Suprapubic skin (tissue), 4 donors: ENCODE measurements around the gene SECTM1. TPM values are rescaled to one million over a fixed set of nuclear protein-coding genes. Genes with fewer than 3 reads are reported as not detected.

Experiments
- DNase-seq, 2 donors: peaks; one replicate each; pipeline ENCODE4 v3.0.0-alpha.2; 2019; ENCODE audit warnings: low spot score in 2 of 2
- H3K27ac ChIP-seq: fragments of 200-600 bp; sonication (generic); one replicate; pipeline ENCODE4 v1.5.1; 2019
- H3K27me3 ChIP-seq: fragments of 200-600 bp; sonication (generic); one replicate; pipeline ENCODE4 v1.5.1; 2019
- H3K36me3 ChIP-seq: fragments of 200-600 bp; sonication (generic); one replicate; pipeline ENCODE4 v1.5.1; 2019
- H3K4me1 ChIP-seq: fragments of 200-600 bp; sonication (generic); one replicate; pipeline ENCODE4 v1.5.1; 2019
- H3K4me3 ChIP-seq: fragments of 200-600 bp; sonication (generic); one replicate; pipeline ENCODE4 v1.5.1; 2019; ENCODE audit warnings: mild to moderate bottlenecking
- H3K9me3 ChIP-seq: fragments of 200-600 bp; sonication (generic); one replicate; pipeline ENCODE4 v1.5.1; 2019
- CTCF ChIP-seq, 2 donors: fragments of 200-600 bp in 1 of 2; fragments of 450-650 bp in 1 of 2; sonication (generic) in 1 of 2; IDR thresholded peaks; one replicate each; pipeline ENCODE4 v1.5.1; 2016 to 2019; ENCODE audit warnings: antibody characterized with exemption in 2 of 2, mild to moderate bottlenecking in 1 of 2, moderate library complexity in 1 of 2
- EP300 ChIP-seq: sonication (generic); formaldehyde crosslinking; IDR thresholded peaks from one replicate; pipeline ENCODE4 v1.6.1; 2017; ENCODE audit warnings: antibody characterized with exemption
- POLR2A ChIP-seq, 2 donors: fragments of 450-650 bp; IDR thresholded peaks; one replicate each; pipeline ENCODE4 v1.6.1; 2017; ENCODE audit warnings: antibody characterized with exemption in 2 of 2, mild to moderate bottlenecking in 2 of 2, moderate library complexity in 2 of 2
- POLR2AphosphoS5 ChIP-seq, 3 donors: sonication (generic); formaldehyde crosslinking; IDR thresholded peaks; one replicate each; pipeline ENCODE4 v1.6.1; 2017; ENCODE audit warnings: antibody characterized with exemption in 3 of 3
- WGBS: methylation state at CpG from one replicate; pipeline ENCODE4 v1.1.5; 2018; 5-methylcytosine and 5-hydroxymethylcytosine counted together
- total RNA-seq, 4 donors: library from RNA; depleted of rRNA; stranded (reverse); fragments of >200 nt; gene quantifications; one replicate each; pipeline ENCODE4 v1.1.0, GENCODE V29; 2016

SECTM1 gene
- total RNA-seq, 4 donors from 2014 or later = 9.5 to 37.8 (median 16.6) TPM

GRCh38 chr17:82302991-82303943 lies 30.3 kb downstream of the SECTM1 start:
- 76% methylated on average over 10 of the region's 35 CpGs for WGBS
- DNase-seq = no peak
- no peak overlapping the region for H3K27ac ChIP-seq

GRCh38 chr17:82302568-82302963 lies 31.0 kb downstream of the SECTM1 start:
- DNase-seq = no peak
- Histone ChIP-seq H3K4me1 (peaks cover 36% of the 10 kb centered on the region), H3K27me3 (no peaks in the 10 kb centered on the region), H3K4me3 (no peak overlapping the region), H3K9me3 (no peaks in the 10 kb centered on the region), H3K36me3 (no peaks in the 10 kb centered on the region), H3K27ac (no peak overlapping the region)
- 91% methylated on average over 12 of the region's 15 CpGs for WGBS
- TF ChIP-seq CTCF (IDR thresholded peaks at IDR 0.05) = no peak
- no peak for TF ChIP-seq POLR2A (IDR thresholded peaks at IDR 0.05)
- no peak for TF ChIP-seq POLR2AphosphoS5 (IDR thresholded peaks at IDR 0.05)
- TF ChIP-seq EP300 = no peak

More at GRCh38 chr17:82302991-82303943, 30.3 kb downstream of the SECTM1 start:
- H3K4me1 ChIP-seq = peaks cover 29% of the 10 kb centered on the region
- TF ChIP-seq POLR2A (IDR thresholded peaks at IDR 0.05) = no peak
- no peak for TF ChIP-seq CTCF (IDR thresholded peaks at IDR 0.05)
- TF ChIP-seq POLR2AphosphoS5 (IDR thresholded peaks at IDR 0.05) = no peak
- no peaks in the 10 kb centered on the region for H3K9me3 ChIP-seq
- H3K36me3 ChIP-seq = no peaks in the 10 kb centered on the region
- H3K27me3 ChIP-seq = no peaks in the 10 kb centered on the region
- no peak overlapping the region for H3K4me3 ChIP-seq

GRCh38 chr17:82301916-82302567 lies 31.5 kb downstream of the SECTM1 start:
- no peaks in the 10 kb centered on the region for H3K27me3 ChIP-seq
- H3K36me3 ChIP-seq = no peaks in the 10 kb centered on the region
- H3K4me3 ChIP-seq = no peak overlapping the region
- H3K4me1 ChIP-seq = peaks cover 41% of the 10 kb centered on the region
- no peak for TF ChIP-seq EP300
- TF ChIP-seq POLR2AphosphoS5 (IDR thresholded peaks at IDR 0.05) = no peak
- TF ChIP-seq CTCF (IDR thresholded peaks at IDR 0.05) = no peak
- TF ChIP-seq POLR2A (IDR thresholded peaks at IDR 0.05) = no peak
- no peaks in the 10 kb centered on the region for H3K9me3 ChIP-seq
- no peak overlapping the region for H3K27ac ChIP-seq
- WGBS = 50% methylated on average over 15 of the region's 23 CpGs
- DNase-seq = no peak

GRCh38 chr17:82301300-82301915 lies 32.2 kb downstream of the SECTM1 start:
- no peak for TF ChIP-seq POLR2AphosphoS5 (IDR thresholded peaks at IDR 0.05)
- no peak for TF ChIP-seq EP300
- TF ChIP-seq CTCF (IDR thresholded peaks at IDR 0.05) = no peak
- TF ChIP-seq POLR2A (IDR thresholded peaks at IDR 0.05) = no peak
- H3K27me3 ChIP-seq = no peaks in the 10 kb centered on the region
- H3K36me3 ChIP-seq = no peaks in the 10 kb centered on the region
- H3K4me1 ChIP-seq = peaks cover 47% of the 10 kb centered on the region
- no peaks in the 10 kb centered on the region for H3K9me3 ChIP-seq
- WGBS = 91% methylated on average over 8 of the region's 12 CpGs
- H3K27ac ChIP-seq = no peak overlapping the region
- no peak for DNase-seq
- H3K4me3 ChIP-seq = no peak overlapping the region
